ENCODE data around the gene FAM124A.

The FAM124A gene

DNA sequence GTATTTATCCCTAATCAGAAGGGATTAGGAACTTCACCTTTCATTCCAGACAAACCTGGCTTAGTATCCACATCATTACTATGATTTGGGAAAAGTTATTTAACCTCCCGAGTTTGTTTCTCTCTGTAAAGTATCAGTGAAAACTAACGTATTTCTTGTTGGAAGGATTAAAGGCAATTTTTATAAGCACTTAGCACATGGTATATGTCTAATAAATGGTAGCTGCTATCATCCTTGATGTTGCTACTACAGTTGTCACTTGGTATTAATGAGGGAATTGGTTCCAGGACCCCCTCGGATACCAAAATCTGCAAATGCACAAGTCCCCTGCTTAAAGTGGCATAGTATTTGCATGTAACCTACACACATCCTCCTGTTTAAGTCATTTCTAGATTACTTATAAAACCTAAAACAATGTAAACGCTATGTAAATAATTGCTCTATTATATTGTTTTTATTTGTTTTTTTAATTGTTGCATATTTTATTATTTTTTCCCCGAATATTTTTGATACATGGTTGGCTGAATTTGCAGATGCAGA lies 42.7 kb upstream of the FAM124A start:
- Mint-ChIP-seq H3K4me3 (no peak overlapping the region), H3K27ac (no peak overlapping the region), H3K9me3 (peaks cover 12% of the 10 kb centered on the region), H3K27me3 (ENCODE audit: low read depth, poor library complexity) (no peaks in the 10 kb centered on the region), H3K36me3 (ENCODE audit: low read depth) (no peaks in the 10 kb centered on the region), H3K4me1 (no peaks in the 10 kb centered on the region)
- TF ChIP-seq CTCF (IDR thresholded peaks at IDR 0.05), result no peak
- DNase-seq, result no peak

DNA sequence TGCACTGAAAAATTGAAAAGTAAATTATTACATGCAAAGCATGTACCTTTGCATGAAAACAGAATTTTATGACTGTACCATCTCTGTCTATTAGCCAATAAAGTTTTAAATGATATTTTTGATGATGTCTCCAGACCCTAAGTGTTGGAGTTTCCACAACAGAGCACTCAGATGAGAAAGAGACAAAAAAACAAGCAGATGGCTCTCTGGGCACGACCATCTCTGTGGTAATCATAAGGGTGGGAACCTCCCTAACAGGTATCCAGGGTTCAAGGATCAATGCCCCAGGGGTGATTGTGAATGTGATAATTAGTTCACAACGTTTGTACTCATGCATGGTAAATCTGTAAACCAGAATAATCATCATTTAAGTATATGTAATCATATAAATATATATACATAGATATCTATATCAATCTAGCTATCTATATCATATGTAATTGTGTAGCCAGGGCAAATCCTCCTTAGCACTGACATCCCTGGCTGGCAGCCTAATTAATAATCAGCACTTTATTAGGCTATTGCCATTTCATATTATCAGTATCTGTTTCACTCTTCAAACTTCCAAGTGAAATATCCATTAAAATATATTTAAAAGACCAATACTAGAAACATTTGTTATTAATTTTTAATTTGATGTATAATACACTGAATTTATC lies 41.2 kb upstream of the FAM124A start:
- no peak overlapping the region for H3K27ac Mint-ChIP-seq
- H3K4me1 Mint-ChIP-seq, result no peaks in the 10 kb centered on the region
- no peaks in the 10 kb centered on the region for H3K36me3 Mint-ChIP-seq (ENCODE audit: low read depth)
- H3K4me3 Mint-ChIP-seq, result no peak overlapping the region
- peaks cover 6% of the 10 kb centered on the region for H3K9me3 Mint-ChIP-seq
- DNase-seq, result no peak
- TF ChIP-seq CTCF (IDR thresholded peaks at IDR 0.05), result no peak
- H3K27me3 Mint-ChIP-seq (ENCODE audit: low read depth, poor library complexity), result no peaks in the 10 kb centered on the region

- H3K4me3 Mint-ChIP-seq, result no peak overlapping the region
- H3K27me3 Mint-ChIP-seq (ENCODE audit: low read depth, poor library complexity), result no peaks in the 10 kb centered on the region
- no peaks in the 10 kb centered on the region for H3K36me3 Mint-ChIP-seq (ENCODE audit: low read depth)
- no peak for TF ChIP-seq CTCF (IDR thresholded peaks at IDR 0.05)
- no peak for DNase-seq
- H3K27ac Mint-ChIP-seq, result no peak overlapping the region
- H3K9me3 Mint-ChIP-seq, result peaks cover 5% of the 10 kb centered on the region
- H3K4me1 Mint-ChIP-seq, result no peaks in the 10 kb centered on the region
These were observed 40.3 kb upstream of the FAM124A start for GRCh38 chr13:51181786-51182383.

DNA sequence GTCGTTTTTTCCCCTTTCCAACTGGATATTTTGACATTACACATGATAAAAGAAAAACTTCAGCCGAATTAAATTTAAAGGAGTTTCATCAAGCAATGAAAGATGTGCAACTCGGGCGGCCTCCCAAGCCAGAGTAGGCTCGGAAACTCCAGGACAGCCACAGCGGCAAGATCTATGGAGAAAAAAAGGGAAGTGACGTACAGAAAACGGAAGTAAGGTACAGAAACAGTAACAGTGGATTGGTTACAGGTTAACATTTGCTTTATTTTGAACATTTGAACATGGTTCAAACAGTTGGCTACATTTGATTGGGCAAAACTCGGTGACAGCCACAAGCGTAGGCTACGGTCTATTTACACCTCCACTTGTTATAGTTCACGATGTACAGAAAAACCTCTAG lies 30.5 kb upstream of the FAM124A start:
- Mint-ChIP-seq H3K4me1 (no peaks in the 10 kb centered on the region), H3K4me3 (no peak overlapping the region), H3K9me3 (no peaks in the 10 kb centered on the region), H3K36me3 (ENCODE audit: low read depth) (no peaks in the 10 kb centered on the region), H3K27ac (no peak overlapping the region), H3K27me3 (ENCODE audit: low read depth, poor library complexity) (peaks cover 7% of the 10 kb centered on the region)
- no peak for DNase-seq
- no peak for TF ChIP-seq CTCF (IDR thresholded peaks at IDR 0.05)

- DNase-seq, result no peak
- no peak overlapping the region for H3K4me3 Mint-ChIP-seq
- H3K27me3 Mint-ChIP-seq (ENCODE audit: low read depth, poor library complexity), result peaks cover 7% of the 10 kb centered on the region
- no peak for TF ChIP-seq CTCF (IDR thresholded peaks at IDR 0.05)
- no peaks in the 10 kb centered on the region for H3K9me3 Mint-ChIP-seq
- no peak overlapping the region for H3K27ac Mint-ChIP-seq
- no peaks in the 10 kb centered on the region for H3K36me3 Mint-ChIP-seq (ENCODE audit: low read depth)
- H3K4me1 Mint-ChIP-seq, result no peaks in the 10 kb centered on the region
These were observed 29.9 kb upstream of the FAM124A start for GRCh38 chr13:51192348-51192747.

GRCh38 chr13:51193387-51193786 lies 28.8 kb upstream of the FAM124A start:
- H3K4me1 Mint-ChIP-seq, result no peaks in the 10 kb centered on the region
- DNase-seq, result no peak
- no peak overlapping the region for H3K4me3 Mint-ChIP-seq
- H3K27me3 Mint-ChIP-seq (ENCODE audit: low read depth, poor library complexity), result peaks cover 7% of the 10 kb centered on the region
- no peak overlapping the region for H3K27ac Mint-ChIP-seq
- H3K36me3 Mint-ChIP-seq (ENCODE audit: low read depth), result no peaks in the 10 kb centered on the region
- no peaks in the 10 kb centered on the region for H3K9me3 Mint-ChIP-seq
- TF ChIP-seq CTCF (IDR thresholded peaks at IDR 0.05), result no peak

Measured in nephron progenitor cell (in vitro differentiated cells).